Astrocyte of the hippocampus (primary cell): ENCODE data around the gene P2RY6.

Experiments
- DNase-seq: peaks from one replicate; pipeline ENCODE4 v3.0.0; 2011; ENCODE audit warnings: low read depth, low spot score

Gene P2RY6

GRCh38 chr11:73237471-73238290, 34.5 kb upstream of the P2RY6 start:
- DNase-seq: no peak

GRCh38 chr11:73239111-73239521, 33.0 kb upstream of the P2RY6 start:
- DNase-seq: no peak

GRCh38 chr11:73239571-73240189, 32.5 kb upstream of the P2RY6 start:
- DNase-seq: peak; percentile 34

GRCh38 chr11:73240190-73240781, 31.9 kb upstream of the P2RY6 start:
- DNase-seq: peak; percentile 51

GRCh38 chr11:73241300-73241699, 30.8 kb upstream of the P2RY6 start:
- DNase-seq: no peak

- DNase-seq: peak; percentile 89
These were observed 29.7 kb upstream of the P2RY6 start for GRCh38 chr11:73242251-73243092.

- DNase-seq: no peak
These were observed 29.0 kb upstream of the P2RY6 start for GRCh38 chr11:73243093-73243485.

- no peak for DNase-seq
These were observed 27.4 kb upstream of the P2RY6 start for GRCh38 chr11:73244589-73245240.

GRCh38 chr11:73245461-73245860, 26.7 kb upstream of the P2RY6 start:
- DNase-seq: no peak

GRCh38 chr11:73246303-73246702, 25.8 kb upstream of the P2RY6 start:
- DNase-seq: no peak

- DNase-seq: no peak
These were observed 23.5 kb upstream of the P2RY6 start for GRCh38 chr11:73248526-73249185.

- DNase-seq: peak; percentile 65
These were observed 22.8 kb upstream of the P2RY6 start for GRCh38 chr11:73249304-73249703.

- DNase-seq: no peak
These were observed 22.0 kb upstream of the P2RY6 start for GRCh38 chr11:73249853-73250783.

GRCh38 chr11:73252577-73253191, 19.5 kb upstream of the P2RY6 start:
- no peak for DNase-seq

GRCh38 chr11:73257342-73258103, 14.6 kb upstream of the P2RY6 start:
- DNase-seq: peak; percentile 97

- DNase-seq: no peak
These were observed 13.8 kb upstream of the P2RY6 start for GRCh38 chr11:73258104-73259035.

GRCh38 chr11:73259406-73260126, 12.6 kb upstream of the P2RY6 start:
- DNase-seq: no peak
